Transverse colon (tissue), 4 donors: ENCODE data around the gene PPP2R5B. TPM values are rescaled to one million over a fixed set of nuclear protein-coding genes. Genes with fewer than 3 reads are reported as not detected.

Experiments
- DNase-seq: peaks from one replicate; pipeline ENCODE4 v3.0.0-alpha.2; 2019
- H3K27ac ChIP-seq, 4 donors: fragments of 200-600 bp; sonication (generic); 2 replicates each; pipeline ENCODE4 v1.5.1; 2016 to 2018; ENCODE audit warnings: inconsistent platforms in 4 of 4
- H3K27me3 ChIP-seq: fragments of 200-600 bp; sonication (generic); 2 replicates; pipeline ENCODE4 v1.5.1; 2017; ENCODE audit warnings: inconsistent platforms
- H3K36me3 ChIP-seq, 4 donors: fragments of 200-600 bp; sonication (generic); 2 replicates each; pipeline ENCODE4 v1.5.1; 2017 to 2019; ENCODE audit warnings: inconsistent platforms in 4 of 4
- H3K4me1 ChIP-seq, 4 donors: fragments of 200-600 bp; sonication (generic); 2 replicates each; pipeline ENCODE4 v1.5.1; 2017 to 2020; ENCODE audit warnings: inconsistent platforms in 4 of 4
- H3K4me3 ChIP-seq, 4 donors: fragments of 200-600 bp; sonication (generic); 1 replicate in 1 of 4; 2 replicates in 3 of 4; pipeline versions ENCODE4 v1.5.1 to v1.6.1; 2017 to 2019; ENCODE audit warnings: inconsistent platforms in 4 of 4
- H3K9me3 ChIP-seq, 2 donors: fragments of 200-600 bp; sonication (generic); 2 replicates each; pipeline ENCODE4 v1.5.1; 2017 to 2019; ENCODE audit warnings: inconsistent platforms in 2 of 2
- EP300 ChIP-seq: sonication (generic); formaldehyde crosslinking; IDR thresholded peaks from one replicate; pipeline ENCODE4 v1.6.1; 2017; ENCODE audit warnings: antibody characterized with exemption, low read depth
- POLR2A ChIP-seq: fragments of 450-650 bp; IDR thresholded peaks from one replicate; pipeline ENCODE4 v1.6.1; 2016; ENCODE audit warnings: antibody characterized with exemption, mild to moderate bottlenecking, moderate library complexity
- POLR2AphosphoS5 ChIP-seq, 3 donors: sonication (generic); formaldehyde crosslinking; IDR thresholded peaks; one replicate each; pipeline ENCODE4 v1.6.1; 2016; ENCODE audit warnings: antibody characterized with exemption in 3 of 3
- WGBS, 2 donors: methylation state at CpG; one replicate each; pipeline ENCODE4 v1.1.5; 2018; ENCODE audit warnings: low coverage in 1 of 2; 5-methylcytosine and 5-hydroxymethylcytosine counted together
- in situ Hi-C, 4 donors: fragments of 200-750 bp; cut with MboI; loops; one replicate each; pipeline versions ENCODE4 v1.15.0 to v1.15.1; 2017; ENCODE audit warnings: low sequenced_read_pairs in 3 of 4, low pct_ligation_motif_present in 1 of 4, low pct_unique_long_range_greater_than_20kb in 1 of 4
- intact Hi-C: fragments of 100-400 bp; cut with DNase I; formaldehyde crosslinking; loops from one replicate; pipeline ENCODE4 v1.15.1; 2023; ENCODE audit warnings: low total_unique reads
- total RNA-seq, 4 donors: library from RNA; depleted of rRNA; stranded (reverse); fragments of >200 nt; gene quantifications; one replicate each; pipeline ENCODE4 v1.1.0, GENCODE V29; 2016
- TF ChIP-seq, protein P1 (sequence below), 5 experiments: fragments of 200-600 bp in 3 of 5; fragments of 450-650 bp in 2 of 5; sonication (generic) in 3 of 5; IDR thresholded peaks; 1 replicate in 2 of 5; 2 replicates in 3 of 5; pipeline ENCODE4 v1.5.1; 2016 to 2017; ENCODE audit warnings: antibody characterized with exemption in 5 of 5, inconsistent platforms in 3 of 5, mild to moderate bottlenecking in 2 of 5, moderate library complexity in 1 of 5

Gene PPP2R5B
- total RNA-seq, 4 donors from 2014 or later = 16.7 to 38.1 (median 26.8) TPM

DNA sequence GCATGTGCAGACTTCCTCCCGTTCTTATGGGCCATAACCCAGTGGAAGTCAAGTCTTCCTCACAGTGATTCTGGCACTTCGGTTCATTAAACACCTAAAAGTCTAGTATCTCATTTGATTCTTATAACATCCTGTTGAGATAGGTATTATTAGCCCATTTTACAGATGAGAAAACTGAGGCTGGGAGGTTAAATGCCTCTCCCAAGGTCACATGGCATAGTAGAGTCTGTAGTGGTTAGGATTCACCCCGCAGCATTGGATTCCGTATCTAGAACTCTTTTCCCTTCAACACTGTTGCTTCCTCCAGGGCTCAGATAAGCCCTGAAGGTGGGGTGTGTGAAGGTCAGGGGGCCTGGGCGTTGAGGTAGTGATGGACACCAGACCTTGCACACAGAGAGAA lies 7.8 kb downstream of the PPP2R5B start:
- intact Hi-C loops (no loop called here), in situ Hi-C loops (no loop called here)
- Histone ChIP-seq H3K36me3 (peaks cover 0 to 26% (median 12%) of the 10 kb centered on the region in 4 donors), H3K27me3 (no peaks in the 10 kb centered on the region), H3K4me3 (no peak overlapping the region), H3K9me3 (no peaks in the 10 kb centered on the region), H3K4me1 (no peaks in the 10 kb centered on the region), H3K27ac (no peak overlapping the region)
- no peak for DNase-seq
- TF ChIP-seq POLR2A (no peak), EP300 (no peak), POLR2AphosphoS5 (IDR thresholded peaks at IDR 0.05) (no peak)
- TF ChIP-seq, protein P1, sequence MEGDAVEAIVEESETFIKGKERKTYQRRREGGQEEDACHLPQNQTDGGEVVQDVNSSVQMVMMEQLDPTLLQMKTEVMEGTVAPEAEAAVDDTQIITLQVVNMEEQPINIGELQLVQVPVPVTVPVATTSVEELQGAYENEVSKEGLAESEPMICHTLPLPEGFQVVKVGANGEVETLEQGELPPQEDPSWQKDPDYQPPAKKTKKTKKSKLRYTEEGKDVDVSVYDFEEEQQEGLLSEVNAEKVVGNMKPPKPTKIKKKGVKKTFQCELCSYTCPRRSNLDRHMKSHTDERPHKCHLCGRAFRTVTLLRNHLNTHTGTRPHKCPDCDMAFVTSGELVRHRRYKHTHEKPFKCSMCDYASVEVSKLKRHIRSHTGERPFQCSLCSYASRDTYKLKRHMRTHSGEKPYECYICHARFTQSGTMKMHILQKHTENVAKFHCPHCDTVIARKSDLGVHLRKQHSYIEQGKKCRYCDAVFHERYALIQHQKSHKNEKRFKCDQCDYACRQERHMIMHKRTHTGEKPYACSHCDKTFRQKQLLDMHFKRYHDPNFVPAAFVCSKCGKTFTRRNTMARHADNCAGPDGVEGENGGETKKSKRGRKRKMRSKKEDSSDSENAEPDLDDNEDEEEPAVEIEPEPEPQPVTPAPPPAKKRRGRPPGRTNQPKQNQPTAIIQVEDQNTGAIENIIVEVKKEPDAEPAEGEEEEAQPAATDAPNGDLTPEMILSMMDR (IDR thresholded peaks at IDR 0.05) = no peak
- 71 to 88% methylated on average over 3 to 5 of the region's 5 CpGs for WGBS, 2 donors

DNA sequence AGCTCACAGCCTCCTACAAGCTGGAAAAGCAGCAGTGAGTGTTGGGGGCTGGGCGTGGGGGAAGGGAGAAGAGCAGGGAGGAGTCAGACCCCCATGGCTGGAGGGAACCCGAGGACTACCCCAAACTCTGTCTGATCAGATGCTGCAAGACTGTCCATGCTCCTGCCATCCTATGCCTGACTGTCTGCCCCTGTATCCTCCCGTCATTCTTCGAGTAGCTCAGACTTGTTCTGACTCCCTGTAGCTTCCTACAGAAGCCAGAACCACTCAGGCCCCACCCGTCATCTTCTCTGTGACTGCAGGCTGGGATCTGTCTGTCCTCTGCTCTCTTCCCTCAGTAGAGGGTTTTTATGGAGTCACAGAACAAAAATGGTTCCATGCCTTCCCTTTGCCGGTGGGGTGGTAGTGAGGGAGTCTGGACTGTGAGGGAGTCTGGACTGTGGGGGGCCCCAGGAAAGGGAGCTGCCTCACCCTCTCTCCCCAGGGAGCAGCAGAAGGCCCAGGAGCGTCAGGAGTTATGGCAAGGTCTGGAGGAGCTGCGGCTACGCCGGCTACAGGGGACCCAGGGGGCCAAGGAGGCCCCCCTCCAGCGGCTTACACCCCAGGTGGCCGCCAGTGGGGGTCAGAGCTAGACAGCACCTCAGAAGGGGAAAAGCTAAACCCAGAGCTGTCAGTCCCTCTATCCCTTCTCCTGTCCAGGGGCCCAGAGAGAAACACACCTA lies 8.9 kb downstream of the PPP2R5B start:
- Histone ChIP-seq H3K27me3 (no peaks in the 10 kb centered on the region), H3K4me3 (no peak overlapping the region), H3K9me3 (no peaks in the 10 kb centered on the region), H3K27ac (no peak overlapping the region), H3K36me3 (peaks cover 0 to 24% (median 12%) of the 10 kb centered on the region in 4 donors), H3K4me1 (no peaks in the 10 kb centered on the region)
- DNase-seq = no peak
- in situ Hi-C loops = no loop called here
- TF ChIP-seq POLR2A (no peak), EP300 (no peak)
- TF ChIP-seq, protein P1 (IDR thresholded peaks at IDR 0.05) = no peak
- WGBS, 2 donors = 83 to 86% methylated on average over 4 to 10 of the region's 12 CpGs
- intact Hi-C loops = no loop called here

DNA sequence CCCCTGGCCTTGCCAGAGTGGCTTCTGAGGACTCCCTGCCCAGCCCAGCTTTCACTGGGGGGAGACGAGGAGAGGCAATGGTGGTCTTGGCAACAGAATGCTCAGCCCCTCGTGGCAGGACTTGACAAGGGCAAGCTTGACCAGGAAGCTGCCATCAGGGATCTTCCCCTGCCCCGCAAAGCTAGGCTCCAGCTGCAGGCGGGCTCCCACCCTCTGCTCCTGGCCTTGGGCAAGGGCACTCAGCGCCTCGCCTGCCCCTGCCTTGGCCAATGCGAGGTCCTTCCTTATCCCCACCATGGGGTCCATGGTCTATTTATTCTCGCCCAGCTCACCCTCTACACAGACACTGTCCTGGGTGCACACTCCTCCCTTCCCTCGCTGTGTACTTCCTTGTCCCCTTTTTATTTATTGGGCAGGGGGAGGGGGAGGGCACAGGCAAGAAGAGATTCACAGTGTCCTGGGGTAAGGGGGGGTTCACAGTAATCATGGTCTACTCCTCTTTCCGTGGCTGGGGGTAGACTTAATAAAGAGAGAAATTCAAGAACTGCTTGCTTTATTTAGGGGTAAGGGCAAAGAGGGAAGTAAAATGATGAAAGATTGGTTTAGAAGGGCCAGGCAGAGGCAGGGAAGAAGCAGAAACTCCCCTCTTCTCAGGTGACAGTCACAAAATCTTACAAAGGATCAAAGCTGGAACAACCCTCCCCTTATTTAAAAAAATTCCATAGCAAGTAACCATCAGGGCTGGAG lies 9.6 kb downstream of the PPP2R5B start:
- intact Hi-C loops (no loop called here), in situ Hi-C loops (no loop called here)
- H3K27ac ChIP-seq = no peak overlapping the region

More for the DNA sequence above, 9.6 kb downstream of the PPP2R5B start:
- no peak for DNase-seq
- no peak for TF ChIP-seq POLR2A
- no peak for TF ChIP-seq EP300
- TF ChIP-seq, protein P1 (IDR thresholded peaks at IDR 0.05) = no peak
- no peak for TF ChIP-seq POLR2AphosphoS5 (IDR thresholded peaks at IDR 0.05)
- 87 to 92% methylated on average over 6 to 10 of the region's 10 CpGs for WGBS, 2 donors
- Histone ChIP-seq H3K36me3 (peaks cover 0 to 23% (median 11%) of the 10 kb centered on the region in 4 donors), H3K4me1 (no peaks in the 10 kb centered on the region), H3K4me3 (no peak overlapping the region), H3K27me3 (no peaks in the 10 kb centered on the region), H3K9me3 (no peaks in the 10 kb centered on the region)
